ENCODE data around the gene OLFM2. TPM values are rescaled to one million over a fixed set of nuclear protein-coding genes. Genes with fewer than 3 reads are reported as not detected.

The OLFM2 gene
- total RNA-seq, 1 experiment from 2014 or later: 75.6 TPM

- no peaks in the 10 kb centered on the region for H3K23me2 ChIP-seq (ENCODE audit: insufficient read length, low read depth, low read length, poor library complexity, severe bottlenecking)
- H3K27me3 Mint-ChIP-seq (ENCODE audit: low read depth): no peaks in the 10 kb centered on the region
- no peak overlapping the region for H2BK20ac ChIP-seq (ENCODE audit: low read depth, low read length, poor library complexity, severe bottlenecking)
- H3K4me1 ChIP-seq (ENCODE audit: insufficient read depth, low read length): no peaks in the 10 kb centered on the region
- DNase-seq: no peak
- H2AFZ ChIP-seq (ENCODE audit: low read length): no peak overlapping the region
- H3K4me2 ChIP-seq (ENCODE audit: insufficient read depth, insufficient read length, low read length): peak overlapping the region; percentile 96
- no peak overlapping the region for H3T11ph ChIP-seq (ENCODE audit: low read length)
- 0 out of 2 replicates have a peak overlapping the region, but pooled peaks have one; percentile 53 for H3K14ac ChIP-seq (ENCODE audit: insufficient read depth, low read length)
- no peaks in the 10 kb centered on the region for H3K9me3 ChIP-seq (ENCODE audit: control insufficient read depth, low read depth, low read length)
- no peak overlapping the region for H2AK5ac ChIP-seq (ENCODE audit: insufficient read length, low read length)
- peaks cover 8 to 14% of the 10 kb centered on the region in 2 experiments for H3K4me1 Mint-ChIP-seq
- H3K9me3 Mint-ChIP-seq: no peaks in the 10 kb centered on the region; a peak in 1 of 5 replicates
- no peak overlapping the region for H2BK15ac ChIP-seq (ENCODE audit: low read depth, low read length)
- WGBS (ENCODE audit: extremely low coverage, insufficient read length, low lambda C conversion rate): no CpG with 5 or more reads among the region's 28 CpGs
- H3K36me3 Mint-ChIP-seq (ENCODE audit: insufficient read depth in 1 of 3, low read depth in 3 of 3): peaks cover 9 to 16% (median 14%) of the 10 kb centered on the region in 3 experiments; a peak in 6 of 7 replicates
- no peak overlapping the region for H2BK5ac ChIP-seq (ENCODE audit: insufficient read length, low read length)
- peaks cover 1% of the 10 kb centered on the region for H3K79me2 ChIP-seq (ENCODE audit: insufficient read depth, low read length)
- H3K56ac ChIP-seq (ENCODE audit: insufficient read length, low read depth, low read length): no peak overlapping the region
- no peak overlapping the region for H2BK12ac ChIP-seq (ENCODE audit: insufficient read length, low read depth, low read length)
- no peak overlapping the region; a peak in 1 of 7 replicates for H3K27ac Mint-ChIP-seq
- H4K8ac ChIP-seq (replicated peaks; ENCODE audit: insufficient read length, low read depth, low read length): no peak overlapping the region
- no peak overlapping the region for H2BK120ac ChIP-seq (ENCODE audit: low read depth, low read length, poor library complexity, severe bottlenecking)
- H3K27ac ChIP-seq (ENCODE audit: insufficient read length, low read depth, low read length): no peak overlapping the region
- H3K27me3 ChIP-seq (ENCODE audit: insufficient read depth, low read length): no peaks in the 10 kb centered on the region
- no peak for TF ChIP-seq CTCF (conservative IDR thresholded peaks at IDR 0.05)
- H3K79me1 ChIP-seq (ENCODE audit: insufficient read depth, low read depth, low read length, poor library complexity, severe bottlenecking): peaks cover 4% of the 10 kb centered on the region
- H3K4me3 Mint-ChIP-seq: peak overlapping the region; percentile 79 to 93
- H3K18ac ChIP-seq (ENCODE audit: insufficient read length, low read depth, low read length): no peak overlapping the region
- H3K23ac ChIP-seq (ENCODE audit: insufficient read length, low read depth, low read length): no peak overlapping the region
- H3K4ac ChIP-seq (ENCODE audit: low read depth, low read length): no peak overlapping the region
- no peak overlapping the region for H4K91ac ChIP-seq (ENCODE audit: insufficient read length, low read depth, low read length)
- H4K20me1 ChIP-seq (ENCODE audit: control insufficient read depth, insufficient read depth, insufficient read length): no peaks in the 10 kb centered on the region
- H4K5ac ChIP-seq (ENCODE audit: insufficient read length, low read depth, low read length): no peak overlapping the region
- H3K9ac ChIP-seq (ENCODE audit: extremely low read depth, insufficient read length, low read length): peak overlapping the region; percentile 61
These were observed 100.8 kb downstream of the OLFM2 start for GRCh38 chr19:9835507-9835949.
